NB4 (cell line): ENCODE results near the gene C6orf62.

ENCODE experiments used
- MYC ChIP-seq: IDR thresholded peaks from 2 replicates; pipeline ENCODE4 v1.6.1; 2011; ENCODE audit warnings: low read depth, low read length
- POLR2A ChIP-seq: IDR thresholded peaks from 2 replicates; pipeline ENCODE4 v1.6.1; 2011; ENCODE audit warnings: mild to moderate bottlenecking; ENCODE audit not compliant: insufficient read length; ENCODE audit errors: extremely low read depth
- TF ChIP-seq, protein P1 (sequence below): IDR thresholded peaks from one replicate; pipeline ENCODE4 v1.5.1; 2012; ENCODE audit warnings: low read depth, low read length

DNA sequence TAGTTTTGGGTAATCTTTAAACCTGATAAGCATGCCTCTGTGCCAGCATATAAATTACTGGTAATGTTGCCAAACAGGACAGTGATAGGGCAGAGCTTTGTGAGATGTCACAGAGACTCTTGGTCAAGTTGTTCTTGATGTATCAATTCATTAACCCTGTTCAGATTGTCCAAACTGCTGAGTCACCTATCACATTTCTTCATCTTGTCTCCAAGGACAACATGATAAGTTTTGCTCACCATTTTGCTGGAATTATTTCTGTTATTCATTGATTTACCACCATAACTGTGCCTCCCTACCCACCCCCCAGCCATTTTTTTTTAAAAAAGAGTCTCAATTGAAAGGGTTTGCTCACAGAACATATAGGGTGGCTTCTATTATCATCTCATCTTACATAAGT is 36.3 kb upstream of the C6orf62 start:
- TF ChIP-seq, protein P1, sequence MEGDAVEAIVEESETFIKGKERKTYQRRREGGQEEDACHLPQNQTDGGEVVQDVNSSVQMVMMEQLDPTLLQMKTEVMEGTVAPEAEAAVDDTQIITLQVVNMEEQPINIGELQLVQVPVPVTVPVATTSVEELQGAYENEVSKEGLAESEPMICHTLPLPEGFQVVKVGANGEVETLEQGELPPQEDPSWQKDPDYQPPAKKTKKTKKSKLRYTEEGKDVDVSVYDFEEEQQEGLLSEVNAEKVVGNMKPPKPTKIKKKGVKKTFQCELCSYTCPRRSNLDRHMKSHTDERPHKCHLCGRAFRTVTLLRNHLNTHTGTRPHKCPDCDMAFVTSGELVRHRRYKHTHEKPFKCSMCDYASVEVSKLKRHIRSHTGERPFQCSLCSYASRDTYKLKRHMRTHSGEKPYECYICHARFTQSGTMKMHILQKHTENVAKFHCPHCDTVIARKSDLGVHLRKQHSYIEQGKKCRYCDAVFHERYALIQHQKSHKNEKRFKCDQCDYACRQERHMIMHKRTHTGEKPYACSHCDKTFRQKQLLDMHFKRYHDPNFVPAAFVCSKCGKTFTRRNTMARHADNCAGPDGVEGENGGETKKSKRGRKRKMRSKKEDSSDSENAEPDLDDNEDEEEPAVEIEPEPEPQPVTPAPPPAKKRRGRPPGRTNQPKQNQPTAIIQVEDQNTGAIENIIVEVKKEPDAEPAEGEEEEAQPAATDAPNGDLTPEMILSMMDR, result no peak
- no peak for TF ChIP-seq POLR2A
- no peak for TF ChIP-seq MYC
